H1 (cell line): Measurements from ENCODE around the gene MYMX. TPM values are rescaled to one million over a fixed set of nuclear protein-coding genes. Genes with fewer than 3 reads are reported as not detected.

Source experiments
- CBX8 ChIP-seq: fragments of 300-800, 300-1000 bp; sonication (generic); IDR thresholded peaks from 2 replicates; pipeline ENCODE4 v1.7.1; 2016; ENCODE audit warnings: low read depth, low read length, borderline replicate concordance
- CHD2 ChIP-seq: IDR thresholded peaks from 2 replicates; pipeline ENCODE4 v1.6.1; 2012; ENCODE audit warnings: low read length, improper control_type of control experiment
- CHD7 ChIP-seq: fragments of 300-600 bp; sonication (generic); IDR thresholded peaks from 2 replicates; pipeline ENCODE4 v1.7.1; 2012; ENCODE audit warnings: low read length, moderate library complexity, mild to moderate bottlenecking, inconsistent platforms; ENCODE audit not compliant: insufficient replicate concordance
- GTF2F1 ChIP-seq: IDR thresholded peaks from 2 replicates; pipeline ENCODE4 v1.6.1; 2012; ENCODE audit warnings: low read depth, low read length, improper control_type of control experiment, borderline replicate concordance
- KDM5A ChIP-seq: fragments of 200-600 bp; IDR thresholded peaks from 2 replicates; pipeline ENCODE4 v1.7.1; 2012; ENCODE audit warnings: mild to moderate bottlenecking, low read length, inconsistent platforms, mixed read lengths
- NRF1 ChIP-seq: IDR thresholded peaks from 2 replicates; pipeline ENCODE4 v1.6.1; 2011; ENCODE audit warnings: mild to moderate bottlenecking, low read depth, low read length, improper control_type of control experiment
- SP1 ChIP-seq: IDR thresholded peaks from 2 replicates; pipeline ENCODE4 v1.6.1; 2011; ENCODE audit warnings: low read depth, low read length
- TEAD4 ChIP-seq: IDR thresholded peaks from 2 replicates; pipeline ENCODE4 v1.6.1; 2012; ENCODE audit warnings: low read depth, low read length, inconsistent platforms, mixed read lengths
- polyA plus RNA-seq, 7 experiments: library from polyadenylated mRNA; depleted of rRNA in 3 of 7; stranded (reverse) in 5 of 7; unstranded in 2 of 7; fragments of >200 nt in 5 of 7; fragments of 200-250 nt in 2 of 7; gene quantifications; 1 replicate in 5 of 7; 2 replicates in 1 of 7; 4 replicates in 1 of 7; pipeline versions ENCODE4 v1.2.1 to v1.2.3, GENCODE V29; 2011 to 2013; ENCODE audit warnings: missing spikeins in 2 of 7, mixed read lengths in 2 of 7
- total RNA-seq: library from RNA; stranded (reverse); fragmentation: NEBNext Ultra II Directional; extraction: Animal tissue kit (Norgen Biotek cat#: 25700); gene quantifications from 2 replicates; pipeline ENCODE4 v1.2.1, GENCODE V29; 2021
- TF ChIP-seq, protein P1 (sequence below): IDR thresholded peaks from 2 replicates; pipeline ENCODE4 v1.6.1; 2012; ENCODE audit warnings: inconsistent platforms

Gene MYMX
- total and polyA plus RNA-seq, 2 of the 8 experiments (the other 6 are each of a cell fraction or from before 2014, with no cell fraction given), result 4.7 to 6.9 TPM

GRCh38 chr6:44182911-44183390 is 33.8 kb upstream of the MYMX start (continued):
- TF ChIP-seq CHD7, result no peak
- TF ChIP-seq, protein P1, sequence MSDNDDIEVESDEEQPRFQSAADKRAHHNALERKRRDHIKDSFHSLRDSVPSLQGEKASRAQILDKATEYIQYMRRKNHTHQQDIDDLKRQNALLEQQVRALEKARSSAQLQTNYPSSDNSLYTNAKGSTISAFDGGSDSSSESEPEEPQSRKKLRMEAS, result no peak
- TF ChIP-seq GTF2F1, result no peak
- TF ChIP-seq CHD2, result no peak
- TF ChIP-seq NRF1, result no peak
- TF ChIP-seq KDM5A, result no peak
- TF ChIP-seq CBX8, result no peak
- no peak for TF ChIP-seq SP1
- no peak for TF ChIP-seq TEAD4
